HG03432 (cell line): ENCODE results near the gene TYW1B.
"Not testable (repeated sequence)": the region's sequence is repeated elsewhere in the genome, so short reads cannot be mapped to it uniquely, and the experiment has no call there.

Experiments
- ATAC-seq: cut with Tn5 transposase; IDR thresholded peaks from one replicate; pipeline ENCODE4 v1.9.1; 2021; ENCODE audit warnings: mild to moderate bottlenecking, moderate library complexity; ENCODE audit not compliant: unreplicated experiment

Gene TYW1B

GRCh38 chr7:72827839-72828591, at the start of gene TYW1B:
TYW1B (minus strand) TSS chr7:72828200; CDS start chr7:72828075, 125 bp downstream.
- peak; percentile 92 for ATAC-seq

GRCh38 chr7:72867591-72867990, 39.6 kb upstream of the TYW1B start:
- ATAC-seq = not testable (repeated sequence)

- ATAC-seq = not testable (repeated sequence)
These were observed 30.9 kb upstream of the TYW1B start for GRCh38 chr7:72858846-72859400.

GRCh38 chr7:72857925-72858324, 29.9 kb upstream of the TYW1B start:
- ATAC-seq = not testable (repeated sequence)

GRCh38 chr7:72855261-72855660, 27.3 kb upstream of the TYW1B start:
- not testable (repeated sequence) for ATAC-seq

GRCh38 chr7:72852937-72853336, 24.9 kb upstream of the TYW1B start:
- not testable (repeated sequence) for ATAC-seq

GRCh38 chr7:72850746-72851145, 22.7 kb upstream of the TYW1B start:
- not testable (repeated sequence) for ATAC-seq

GRCh38 chr7:72844146-72844545, 16.1 kb upstream of the TYW1B start:
- not testable (repeated sequence) for ATAC-seq

- ATAC-seq = not testable (repeated sequence)
These were observed 15.2 kb upstream of the TYW1B start for GRCh38 chr7:72843166-72843565.

GRCh38 chr7:72840966-72841511, 13.0 kb upstream of the TYW1B start:
- not testable (repeated sequence) for ATAC-seq

- not testable (repeated sequence) for ATAC-seq
These were observed 10.3 kb upstream of the TYW1B start for GRCh38 chr7:72838315-72838714.

GRCh38 chr7:72837291-72837690, 9.3 kb upstream of the TYW1B start:
- ATAC-seq = not testable (repeated sequence)

- not testable (repeated sequence) for ATAC-seq
These were observed 2.6 kb upstream of the TYW1B start for GRCh38 chr7:72830567-72830966.

- peak; percentile 31 for ATAC-seq
These were observed 1.8 kb upstream of the TYW1B start for GRCh38 chr7:72829687-72830354.

- ATAC-seq = peak; percentile 52
These were observed 1.3 kb upstream of the TYW1B start for GRCh38 chr7:72829291-72829686.

GRCh38 chr7:72823765-72824732, 4.0 kb downstream of the TYW1B start:
- not testable (repeated sequence) for ATAC-seq

- not testable (repeated sequence) for ATAC-seq
These were observed 5.5 kb downstream of the TYW1B start for GRCh38 chr7:72822497-72822896.

- not testable (repeated sequence) for ATAC-seq
These were observed 9.2 kb downstream of the TYW1B start for GRCh38 chr7:72818663-72819361.

- ATAC-seq = not testable (repeated sequence)
These were observed 10.3 kb downstream of the TYW1B start for GRCh38 chr7:72817661-72818060.
